Mesenchymal stem cell (in vitro differentiated cells and primary cell): ENCODE measurements around the gene GPM6B.

ENCODE experiments used
- DNase-seq: peaks from one replicate; pipeline ENCODE4 v3.0.0-alpha.2; 2013
- H2AFZ ChIP-seq: one replicate; pipeline ENCODE4 v1.6.1; 2013; ENCODE audit warnings: low read depth, mild to moderate bottlenecking, control low read depth, inconsistent platforms, low read length, moderate library complexity
- H2AK5ac ChIP-seq: 2 replicates; pipeline ENCODE4 v1.6.1; 2013; ENCODE audit warnings: low read length, moderate library complexity, mild to moderate bottlenecking, inconsistent platforms; ENCODE audit not compliant: severe bottlenecking
- H2BK120ac ChIP-seq: one replicate; pipeline ENCODE4 v1.6.1; 2013; ENCODE audit warnings: low read depth, mild to moderate bottlenecking, inconsistent platforms, low read length, moderate library complexity
- H2BK12ac ChIP-seq, 2 experiments: one replicate each; pipeline ENCODE4 v1.6.1; 2013; ENCODE audit warnings: inconsistent platforms in 2 of 2, low read length in 2 of 2, mild to moderate bottlenecking in 2 of 2, moderate library complexity in 2 of 2, control low read depth in 1 of 2
- H2BK15ac ChIP-seq: one replicate; pipeline ENCODE4 v1.6.1; 2013; ENCODE audit warnings: mild to moderate bottlenecking, low read depth, inconsistent platforms; ENCODE audit not compliant: poor library complexity, severe bottlenecking
- H2BK5ac ChIP-seq: 2 replicates; pipeline ENCODE4 v1.6.1; 2013; ENCODE audit warnings: low read depth, mild to moderate bottlenecking, low read length, control low read depth, inconsistent platforms; ENCODE audit not compliant: poor library complexity, severe bottlenecking
- H3K14ac ChIP-seq, 2 experiments: one replicate each; pipeline ENCODE4 v1.6.1; 2013; ENCODE audit warnings: inconsistent platforms in 2 of 2, low read length in 2 of 2, control low read depth in 1 of 2, mild to moderate bottlenecking in 1 of 2, moderate library complexity in 1 of 2
- H3K18ac ChIP-seq, 2 experiments: one replicate each; pipeline ENCODE4 v1.6.1; 2013; ENCODE audit warnings: inconsistent platforms in 2 of 2, low read length in 2 of 2, control low read depth in 1 of 2, low read depth in 1 of 2, mild to moderate bottlenecking in 1 of 2
- H3K23ac ChIP-seq, 2 experiments: one replicate each; pipeline ENCODE4 v1.6.1; 2013; ENCODE audit warnings: inconsistent platforms in 2 of 2, low read length in 2 of 2, mild to moderate bottlenecking in 2 of 2, moderate library complexity in 2 of 2, control low read depth in 1 of 2
- H3K27ac ChIP-seq: 2 replicates; pipeline ENCODE4 v1.5.1; 2013; ENCODE audit warnings: mild to moderate bottlenecking, moderate library complexity, low read length, control low read depth, inconsistent platforms; ENCODE audit not compliant: poor library complexity, severe bottlenecking
- H3K27me3 ChIP-seq, 2 experiments: 2 replicates each; pipeline versions ENCODE4 v1.6.1 to v1.7.0; 2013; ENCODE audit warnings: low read length in 2 of 2, mild to moderate bottlenecking in 2 of 2, moderate library complexity in 2 of 2, control low read depth in 1 of 2, inconsistent platforms in 1 of 2; ENCODE audit not compliant: control insufficient read depth in 1 of 2, insufficient read depth in 1 of 2
- H3K36me3 ChIP-seq, 2 experiments: 2 replicates each; pipeline versions ENCODE4 v1.6.1 to v1.7.0; 2013; ENCODE audit warnings: low read length in 2 of 2, control low read depth in 1 of 2, inconsistent platforms in 1 of 2, low read depth in 1 of 2, mild to moderate bottlenecking in 1 of 2; ENCODE audit not compliant: insufficient read depth in 2 of 2, control insufficient read depth in 1 of 2
- H3K4ac ChIP-seq, 2 experiments: one replicate each; pipeline ENCODE4 v1.6.1; 2013; ENCODE audit warnings: inconsistent platforms in 2 of 2, low read length in 2 of 2, mild to moderate bottlenecking in 2 of 2, moderate library complexity in 2 of 2, control low read depth in 1 of 2, low read depth in 1 of 2
- H3K4me1 ChIP-seq: 2 replicates; pipeline ENCODE4 v1.6.1; 2013; ENCODE audit warnings: low read depth, low read length, control low read depth; ENCODE audit not compliant: control insufficient read depth, insufficient read depth
- H3K4me2 ChIP-seq: 2 replicates; pipeline ENCODE4 v1.6.1; 2013; ENCODE audit warnings: low read length, mild to moderate bottlenecking, inconsistent platforms; ENCODE audit not compliant: poor library complexity, severe bottlenecking
- H3K4me3 ChIP-seq, 2 experiments: 2 replicates each; pipeline versions ENCODE4 v1.5.1 to v1.7.0; 2013; ENCODE audit warnings: low read length in 2 of 2, mild to moderate bottlenecking in 2 of 2, control low read depth in 1 of 2, low read depth in 1 of 2; ENCODE audit not compliant: insufficient read depth in 1 of 2
- H3K79me1 ChIP-seq: replicated peaks from 2 replicates; pipeline ENCODE4 v1.6.1; 2013; ENCODE audit warnings: mild to moderate bottlenecking, control low read depth, low read length, inconsistent platforms; ENCODE audit not compliant: poor library complexity, severe bottlenecking
- H3K9ac ChIP-seq: 2 replicates; pipeline ENCODE4 v1.7.0; 2013; ENCODE audit warnings: mild to moderate bottlenecking, low read length, moderate library complexity
- H3K9me3 ChIP-seq: 2 replicates; pipeline ENCODE4 v1.7.0; 2013; ENCODE audit warnings: mild to moderate bottlenecking, low read length; ENCODE audit not compliant: control insufficient read depth
- H4K8ac ChIP-seq: one replicate; pipeline ENCODE4 v1.6.1; 2013; ENCODE audit warnings: inconsistent platforms, mild to moderate bottlenecking, low read length, moderate library complexity
- H4K91ac ChIP-seq: one replicate; pipeline ENCODE4 v1.6.1; 2013; ENCODE audit warnings: mild to moderate bottlenecking, low read length, inconsistent platforms
- WGBS: methylation state at CpG from one replicate; pipeline ENCODE4 v1.1.7; 2013; ENCODE audit warnings: mixed read lengths; 5-methylcytosine and 5-hydroxymethylcytosine counted together

GPM6B gene

DNA sequence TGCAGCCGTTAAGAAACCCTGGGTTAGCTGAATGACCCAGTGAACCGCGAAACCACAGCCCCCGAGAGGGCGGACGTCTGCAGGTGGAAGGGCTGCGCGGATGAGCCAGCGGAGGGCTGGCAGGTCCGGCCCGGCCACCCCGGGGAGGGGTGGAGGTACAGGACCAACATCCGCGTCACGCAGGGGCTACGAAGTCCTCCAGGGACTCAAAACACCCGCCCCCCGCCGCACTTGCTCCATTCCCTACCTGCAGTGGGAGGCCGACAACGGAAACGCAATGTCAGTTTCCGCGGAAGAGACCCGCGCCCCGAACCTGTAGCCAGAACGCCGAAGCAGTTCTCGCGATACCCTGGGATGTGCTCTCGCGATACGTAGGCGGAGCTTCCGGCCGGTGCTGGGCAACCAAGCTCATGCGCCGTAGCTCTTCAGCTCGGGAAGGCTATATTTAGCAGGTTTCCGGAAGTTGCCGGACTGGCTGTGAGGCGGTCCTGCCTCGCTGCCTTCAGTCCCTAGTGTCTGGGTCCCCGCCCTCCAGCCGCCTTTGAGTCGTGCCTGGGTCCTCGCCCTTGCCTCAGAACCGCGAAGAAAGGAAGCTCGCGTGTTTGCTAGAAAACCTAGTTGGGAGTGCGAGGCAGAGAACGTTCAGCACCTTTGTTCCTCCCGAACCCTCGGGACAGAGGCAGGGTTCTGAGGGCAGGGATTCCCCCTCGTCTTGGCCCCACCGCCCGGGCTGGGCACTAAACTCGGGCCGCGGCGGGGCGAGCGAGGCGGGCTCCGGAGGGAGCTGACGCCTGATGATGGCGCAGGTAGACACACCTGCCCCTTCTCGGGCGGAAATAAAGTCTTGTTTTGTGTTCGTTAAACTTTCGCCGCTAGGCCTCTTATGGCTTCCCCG, 82.4 kb downstream of the GPM6B start, which contains the start of the genes OFD1 and TRAPPC2:
TSS of gene OFD1 (plus strand) at position 471 of the 895 bp plus-strand sequence. CDS start at position 795, 324 bp downstream.
TSS of gene TRAPPC2 (minus strand) at position 343 of the 895 bp plus-strand sequence. CDS start 14,657 bp downstream, outside the sequence.
- peak within 1 kb of the TSS; percentile 91 for H2AFZ ChIP-seq
- no peak within 1 kb of the TSS for H4K91ac ChIP-seq
- peaks cover 0 to 20% of the 10 kb centered on the region in 2 experiments for H3K36me3 ChIP-seq
- under 1% methylated on average over 61 of the region's 75 CpGs for WGBS
- peak; percentile 95 for DNase-seq
- H4K8ac ChIP-seq: no peak within 1 kb of the TSS
- peaks cover 0 to 16% of the 10 kb centered on the region in 2 experiments for H3K27me3 ChIP-seq
- peak within 1 kb of the TSS in 1 of 2 experiments; percentile 79 for H3K14ac ChIP-seq
- H3K9me3 ChIP-seq: no peaks in the 10 kb centered on the region
- H3K27ac ChIP-seq: peak within 1 kb of the TSS; percentile 89
- peak within 1 kb of the TSS; percentile 96 for H3K9ac ChIP-seq
- peak within 1 kb of the TSS; percentile 52 to 87 for H3K18ac ChIP-seq
- H3K4me3 ChIP-seq: peak within 1 kb of the TSS; percentile 70 to 97
- H3K4ac ChIP-seq: peak within 1 kb of the TSS in 1 of 2 experiments; percentile 67
- H3K79me1 ChIP-seq: peaks cover 1% of the 10 kb centered on the region
- no peak within 1 kb of the TSS for H2BK15ac ChIP-seq
- no peak within 1 kb of the TSS for H3K23ac ChIP-seq
- peak within 1 kb of the TSS; percentile 54 for H2BK120ac ChIP-seq
- H2BK5ac ChIP-seq: peak within 1 kb of the TSS; percentile 90
- H3K4me2 ChIP-seq: peak within 1 kb of the TSS; percentile 63
- H2AK5ac ChIP-seq: no peak within 1 kb of the TSS
- peak within 1 kb of the TSS in 1 of 2 experiments; percentile 63 for H2BK12ac ChIP-seq
- H3K4me1 ChIP-seq: no peaks in the 10 kb centered on the region

DNA sequence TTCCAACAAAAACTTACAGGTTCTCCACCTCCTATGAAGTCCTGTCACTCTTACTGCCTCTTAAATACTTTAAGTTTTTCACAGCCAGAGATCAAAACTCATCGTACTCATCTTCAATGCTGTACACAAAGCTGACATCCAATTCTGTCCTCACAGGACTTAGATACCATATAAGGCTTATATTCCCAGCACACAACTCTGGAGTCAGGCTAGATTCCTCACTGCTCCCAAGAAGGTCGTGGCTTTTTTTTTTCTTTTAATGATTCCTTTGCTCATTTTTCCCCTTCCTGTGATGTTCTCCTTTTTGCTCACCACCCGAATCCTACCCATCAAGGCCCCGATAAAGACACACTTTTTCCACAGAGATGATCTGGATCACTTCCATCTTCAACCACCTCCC, 83.4 kb downstream of the GPM6B start:
- H3K27me3 ChIP-seq: peaks cover 0 to 16% of the 10 kb centered on the region in 2 experiments
- no peak overlapping the region for H2AFZ ChIP-seq
- H3K27ac ChIP-seq: no peak overlapping the region
- H3K36me3 ChIP-seq: peaks cover 0 to 13% of the 10 kb centered on the region in 2 experiments
- H3K23ac ChIP-seq: no peak overlapping the region
- no peak overlapping the region for H2BK15ac ChIP-seq
- H3K14ac ChIP-seq: no peak overlapping the region
- peaks cover 1% of the 10 kb centered on the region for H3K79me1 ChIP-seq
- H2BK12ac ChIP-seq: no peak overlapping the region
- H3K4me3 ChIP-seq: peak overlapping the region in 1 of 2 experiments; percentile 97
- H3K18ac ChIP-seq: no peak overlapping the region
- H3K9ac ChIP-seq: peak overlapping the region; percentile 96
- no peak overlapping the region for H4K91ac ChIP-seq
- H3K4me1 ChIP-seq: no peaks in the 10 kb centered on the region
- no peak overlapping the region for H2AK5ac ChIP-seq
- peak; percentile 13 for DNase-seq
- no peak overlapping the region for H3K4ac ChIP-seq
- WGBS: 48% methylated on average over 4 of the region's 4 CpGs
- no peaks in the 10 kb centered on the region for H3K9me3 ChIP-seq
- H2BK120ac ChIP-seq: no peak overlapping the region
- H2BK5ac ChIP-seq: no peak overlapping the region
- no peak overlapping the region for H4K8ac ChIP-seq
- H3K4me2 ChIP-seq: peak overlapping the region; percentile 59

DNA sequence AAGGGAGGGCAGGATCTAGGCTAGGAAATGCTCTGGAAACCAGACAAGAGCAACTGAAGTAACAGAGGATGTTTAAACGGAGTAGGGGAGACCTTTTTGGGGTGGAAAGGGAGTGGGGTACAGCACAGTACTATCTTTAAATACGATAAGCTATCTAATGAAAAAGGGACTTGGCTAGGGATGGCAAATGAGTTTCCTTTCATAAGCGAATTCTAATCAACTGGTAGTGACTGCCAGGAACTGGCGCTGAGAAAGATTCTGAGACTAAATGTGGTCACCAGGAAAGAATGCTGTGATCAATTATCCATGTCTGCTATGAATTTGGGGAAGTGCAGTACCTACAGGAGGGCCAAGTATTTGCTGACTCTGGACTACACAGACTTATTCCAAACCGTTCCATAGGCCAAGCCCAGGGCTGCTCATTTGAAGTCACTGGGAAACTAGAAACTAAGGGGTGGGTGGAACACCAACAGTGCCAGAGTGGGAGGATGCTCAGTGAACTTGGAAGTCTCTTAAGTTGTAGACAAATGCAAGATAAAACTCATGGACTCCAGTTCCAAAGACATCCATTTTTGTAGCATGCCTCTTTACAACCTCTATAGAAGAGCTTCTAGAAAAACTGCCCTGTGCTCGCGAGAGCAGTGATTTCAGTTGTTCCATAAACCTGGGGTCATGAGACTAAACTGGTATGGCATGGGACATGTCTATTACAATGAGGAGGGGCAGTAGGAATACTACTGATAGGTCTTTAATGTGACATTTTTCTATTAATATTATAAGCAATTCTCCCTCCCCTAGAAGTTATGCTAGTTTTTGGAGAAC, 84.4 kb downstream of the GPM6B start:
- 95% methylated on average over 4 of the region's 7 CpGs for WGBS
- H2BK5ac ChIP-seq: no peak overlapping the region
- peak overlapping the region in 1 of 2 experiments; percentile 97 for H3K4me3 ChIP-seq

More for the DNA sequence above, 84.4 kb downstream of the GPM6B start:
- peak overlapping the region; percentile 54 for H3K27ac ChIP-seq
- H2BK120ac ChIP-seq: no peak overlapping the region
- H3K9ac ChIP-seq: peak overlapping the region; percentile 96
- no peak overlapping the region for H4K8ac ChIP-seq
- no peak overlapping the region for H2AFZ ChIP-seq
- no peak overlapping the region for H2AK5ac ChIP-seq
- no peak overlapping the region for H2BK15ac ChIP-seq
- no peak overlapping the region for H3K4ac ChIP-seq
- no peak overlapping the region for H3K14ac ChIP-seq
- H3K79me1 ChIP-seq: peaks cover 1% of the 10 kb centered on the region
- peaks cover 0 to 16% of the 10 kb centered on the region in 2 experiments for H3K27me3 ChIP-seq
- no peaks in the 10 kb centered on the region for H3K4me1 ChIP-seq
- H3K9me3 ChIP-seq: no peaks in the 10 kb centered on the region
- no peak overlapping the region for H2BK12ac ChIP-seq
- no peak overlapping the region for H4K91ac ChIP-seq
- DNase-seq: no peak
- no peak overlapping the region for H3K18ac ChIP-seq
- no peak overlapping the region for H3K4me2 ChIP-seq
- peaks cover 0 to 9% of the 10 kb centered on the region in 2 experiments for H3K36me3 ChIP-seq
- H3K23ac ChIP-seq: no peak overlapping the region
